Aortic smooth muscle cell (primary cell): ENCODE measurements around the gene MCRIP1. TPM values are rescaled to one million over a fixed set of nuclear protein-coding genes. Genes with fewer than 3 reads are reported as not detected.

Experiments
- total RNA-seq: library from RNA; depleted of rRNA; stranded (reverse); fragments of >200 nt; gene quantifications from 2 replicates; pipeline ENCODE4 v1.2.3, GENCODE V29; 2014

The MCRIP1 gene
- 124 and 145 TPM in 2 replicates for total RNA-seq

GRCh38 chr17:81833160-81833920 is at the start of gene MCRIP1:
MCRIP1 (minus strand) TSS chr17:81833291; CDS start chr17:81824506, 8,785 bp downstream.

GRCh38 chr17:81870981-81871386 is 37.9 kb upstream of the MCRIP1 start, which contains the start of gene ARHGDIA:
ARHGDIA (minus strand) TSS chr17:81871337; CDS start chr17:81869930, 1,407 bp downstream.

GRCh38 chr17:81859906-81860755 is 27.0 kb upstream of the MCRIP1 start, which contains the start of gene P4HB:
P4HB (minus strand) TSS chr17:81860535; CDS start chr17:81860471, 64 bp downstream.

GRCh38 chr17:81834831-81835267 is 1.8 kb upstream of the MCRIP1 start, which contains the start of gene PPP1R27:
PPP1R27 (minus strand) TSS chr17:81835050; CDS start chr17:81834953, 97 bp downstream.

GRCh38 chr17:81803728-81804558 is 29.1 kb downstream of the MCRIP1 start, which contains the start of gene GCGR:
GCGR (plus strand) TSS chr17:81804150; CDS start chr17:81809019, 4,869 bp downstream.

Other genes starting within 250 kb of the MCRIP1 start
- 67.3 and 72.5 TPM in 2 replicates for gene NPLOC4, start 196.2 kb downstream of the MCRIP1 start, total RNA-seq
- gene TSPAN10, start 196.1 kb downstream of the MCRIP1 start, total RNA-seq: 0.81 and 1.1 TPM in 2 replicates
- gene PDE6G, start 176.7 kb downstream of the MCRIP1 start, total RNA-seq: not detected in 2 replicates
- 24.6 and 37.7 TPM in 2 replicates for gene OXLD1, start 166.7 kb downstream of the MCRIP1 start, total RNA-seq
- gene CCDC137, start 166.6 kb downstream of the MCRIP1 start, total RNA-seq: 5.3 and 9.4 TPM in 2 replicates
- 25.1 and 42.8 TPM in 2 replicates for gene ARL16, start 149.5 kb downstream of the MCRIP1 start, total RNA-seq
- 78.3 and 91.3 TPM in 2 replicates for gene HGS, start 149.3 kb downstream of the MCRIP1 start, total RNA-seq
- gene MRPL12, start 129.9 kb downstream of the MCRIP1 start, total RNA-seq: 5.2 and 6.3 TPM in 2 replicates
- 7.0 and 10.8 TPM in 2 replicates for gene SLC25A10, start 121.0 kb downstream of the MCRIP1 start, total RNA-seq
- not detected in 2 replicates for gene GCGR, start 29.1 kb downstream of the MCRIP1 start, total RNA-seq
- not detected in 2 replicates for gene PPP1R27, start 1.8 kb upstream of the MCRIP1 start, total RNA-seq
- gene P4HB, start 27.2 kb upstream of the MCRIP1 start, total RNA-seq: 1,018 and 1,063 TPM in 2 replicates
- gene ARHGDIA, start 38.0 kb upstream of the MCRIP1 start, total RNA-seq: 110 and 179 TPM in 2 replicates
- 109 and 156 TPM in 2 replicates for gene ALYREF, start 58.3 kb upstream of the MCRIP1 start, total RNA-seq
- gene ANAPC11, start 58.4 kb upstream of the MCRIP1 start, total RNA-seq: 201 and 265 TPM in 2 replicates
- 0.37 and 0.40 TPM in 2 replicates for gene NPB, start 68.9 kb upstream of the MCRIP1 start, total RNA-seq
- 55.0 and 60.2 TPM in 2 replicates for gene PCYT2, start 78.1 kb upstream of the MCRIP1 start, total RNA-seq
- 14.6 and 18.5 TPM in 2 replicates for gene SIRT7, start 84.9 kb upstream of the MCRIP1 start, total RNA-seq
- gene MAFG, start 94.4 kb upstream of the MCRIP1 start, total RNA-seq: 17.0 and 17.3 TPM in 2 replicates
- gene PYCR1, start 104.0 kb upstream of the MCRIP1 start, total RNA-seq: 54.8 and 61.3 TPM in 2 replicates
- gene MYADML2, start 113.9 kb upstream of the MCRIP1 start, total RNA-seq: under 0.01 TPM in 1 of 2 replicates, not detected in the other
- under 0.01 TPM in 1 of 2 replicates, not detected in the other for gene NOTUM, start 127.9 kb upstream of the MCRIP1 start, total RNA-seq
- gene ASPSCR1, start 144.3 kb upstream of the MCRIP1 start, total RNA-seq: 26.6 and 28.8 TPM in 2 replicates
- gene CENPX, start 189.6 kb upstream of the MCRIP1 start, total RNA-seq: 26.2 and 35.1 TPM in 2 replicates
- 12.0 and 17.8 TPM in 2 replicates for gene LRRC45, start 190.0 kb upstream of the MCRIP1 start, total RNA-seq
- 4.4 and 4.8 TPM in 2 replicates for gene RAC3, start 198.4 kb upstream of the MCRIP1 start, total RNA-seq
- gene DCXR, start 204.4 kb upstream of the MCRIP1 start, total RNA-seq: 38.7 and 43.1 TPM in 2 replicates
- 23.5 and 26.9 TPM in 2 replicates for gene RFNG, start 218.5 kb upstream of the MCRIP1 start, total RNA-seq
- gene GPS1, start 218.6 kb upstream of the MCRIP1 start, total RNA-seq: 76.9 and 97.9 TPM in 2 replicates
- gene DUS1L, start 232.5 kb upstream of the MCRIP1 start, total RNA-seq: 35.7 and 50.7 TPM in 2 replicates